Nephron progenitor cell (in vitro differentiated cells): ENCODE results near the gene RIN1.
A peak's percentile ranks its signal among the peaks of the same experiment; 100 is the strongest.

Source experiments
- DNase-seq: peaks from one replicate; pipeline ENCODE4 v3.0.0; 2021
- H3K27ac Mint-ChIP-seq: 2 replicates; pipeline ENCODE4 v1.8.0; 2021; ENCODE audit warnings: mild to moderate bottlenecking, moderate library complexity, mixed read lengths
- H3K27me3 Mint-ChIP-seq: 2 replicates; pipeline ENCODE4 v1.8.0; 2021; ENCODE audit warnings: mild to moderate bottlenecking, low read depth, mixed read lengths; ENCODE audit not compliant: poor library complexity
- H3K36me3 Mint-ChIP-seq: 2 replicates; pipeline ENCODE4 v1.8.0; 2021; ENCODE audit warnings: low read depth, mixed read lengths
- H3K4me1 Mint-ChIP-seq: 2 replicates; pipeline ENCODE4 v1.8.0; 2021; ENCODE audit warnings: mixed read lengths
- H3K4me3 Mint-ChIP-seq: 2 replicates; pipeline ENCODE4 v1.8.0; 2021; ENCODE audit warnings: mild to moderate bottlenecking, moderate library complexity, mixed read lengths
- H3K9me3 Mint-ChIP-seq: 2 replicates; pipeline ENCODE4 v1.8.0; 2021; ENCODE audit warnings: mild to moderate bottlenecking, moderate library complexity, mixed read lengths
- TF ChIP-seq, protein P1 (sequence below): fragments of 200-600 bp; sonication (generic); IDR thresholded peaks from 2 replicates; pipeline ENCODE4 v1.5.0; 2021; ENCODE audit warnings: antibody characterized with exemption

RIN1 gene

GRCh38 chr11:66282468-66283455 lies 53.5 kb downstream of the RIN1 start:
- TF ChIP-seq, protein P1, sequence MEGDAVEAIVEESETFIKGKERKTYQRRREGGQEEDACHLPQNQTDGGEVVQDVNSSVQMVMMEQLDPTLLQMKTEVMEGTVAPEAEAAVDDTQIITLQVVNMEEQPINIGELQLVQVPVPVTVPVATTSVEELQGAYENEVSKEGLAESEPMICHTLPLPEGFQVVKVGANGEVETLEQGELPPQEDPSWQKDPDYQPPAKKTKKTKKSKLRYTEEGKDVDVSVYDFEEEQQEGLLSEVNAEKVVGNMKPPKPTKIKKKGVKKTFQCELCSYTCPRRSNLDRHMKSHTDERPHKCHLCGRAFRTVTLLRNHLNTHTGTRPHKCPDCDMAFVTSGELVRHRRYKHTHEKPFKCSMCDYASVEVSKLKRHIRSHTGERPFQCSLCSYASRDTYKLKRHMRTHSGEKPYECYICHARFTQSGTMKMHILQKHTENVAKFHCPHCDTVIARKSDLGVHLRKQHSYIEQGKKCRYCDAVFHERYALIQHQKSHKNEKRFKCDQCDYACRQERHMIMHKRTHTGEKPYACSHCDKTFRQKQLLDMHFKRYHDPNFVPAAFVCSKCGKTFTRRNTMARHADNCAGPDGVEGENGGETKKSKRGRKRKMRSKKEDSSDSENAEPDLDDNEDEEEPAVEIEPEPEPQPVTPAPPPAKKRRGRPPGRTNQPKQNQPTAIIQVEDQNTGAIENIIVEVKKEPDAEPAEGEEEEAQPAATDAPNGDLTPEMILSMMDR: peak; percentile 96
- Mint-ChIP-seq H3K9me3 (no peaks in the 10 kb centered on the region), H3K27ac (no peak overlapping the region), H3K36me3 (no peaks in the 10 kb centered on the region), H3K4me3 (no peak overlapping the region), H3K27me3 (peaks cover 18% of the 10 kb centered on the region), H3K4me1 (peaks cover 46% of the 10 kb centered on the region)
- peak; percentile 100 for DNase-seq
